CD4-positive, alpha-beta T cell treated with Interleukin-6 for 4 hours (primary cell): Measurements from ENCODE around the gene KIF26A.
A peak's percentile ranks its signal among the peaks of the same experiment; 100 is the strongest.

ENCODE experiments used
- DNase-seq: peaks from one replicate; pipeline ENCODE4 v3.0.0-alpha.2; 2020; ENCODE audit warnings: mixed read lengths

Gene KIF26A

DNA sequence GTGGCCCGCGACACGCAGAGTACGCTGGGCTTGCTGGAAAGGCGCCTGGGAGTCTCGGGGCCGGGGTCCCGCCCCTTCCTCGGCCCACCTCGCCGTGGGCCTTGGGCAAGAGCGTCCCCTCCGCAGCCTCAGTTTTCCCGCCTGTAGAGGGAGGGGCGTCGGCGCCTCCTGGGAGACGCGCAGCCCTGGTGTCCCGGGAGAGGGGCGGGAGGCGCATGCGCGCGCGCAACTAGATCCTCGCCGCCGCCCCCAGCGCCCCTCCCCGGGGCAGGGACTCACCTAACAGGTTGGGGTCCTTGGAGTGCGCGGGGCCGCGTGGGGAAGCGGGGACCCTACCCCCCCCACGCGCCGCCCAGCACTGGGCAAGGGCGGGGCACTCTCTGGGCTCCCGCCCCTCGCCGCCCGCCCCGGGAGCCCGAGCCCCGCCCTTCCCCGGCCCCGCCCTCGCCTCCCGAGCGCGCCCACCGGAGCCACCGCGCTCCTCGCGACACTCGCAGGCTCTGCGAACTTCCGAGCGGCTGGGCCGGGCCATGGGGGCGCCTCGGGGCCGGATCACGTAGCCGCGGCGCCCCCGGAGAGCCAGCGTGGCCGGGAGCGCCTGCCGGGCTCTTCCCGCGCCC is at the start of gene KIF26A:
Gene KIF26A, plus strand, starts transcription at position 490 of the 620 bp plus-strand sequence. CDS start 136 bp downstream, outside the sequence.
- DNase-seq: peak; percentile 27

DNA sequence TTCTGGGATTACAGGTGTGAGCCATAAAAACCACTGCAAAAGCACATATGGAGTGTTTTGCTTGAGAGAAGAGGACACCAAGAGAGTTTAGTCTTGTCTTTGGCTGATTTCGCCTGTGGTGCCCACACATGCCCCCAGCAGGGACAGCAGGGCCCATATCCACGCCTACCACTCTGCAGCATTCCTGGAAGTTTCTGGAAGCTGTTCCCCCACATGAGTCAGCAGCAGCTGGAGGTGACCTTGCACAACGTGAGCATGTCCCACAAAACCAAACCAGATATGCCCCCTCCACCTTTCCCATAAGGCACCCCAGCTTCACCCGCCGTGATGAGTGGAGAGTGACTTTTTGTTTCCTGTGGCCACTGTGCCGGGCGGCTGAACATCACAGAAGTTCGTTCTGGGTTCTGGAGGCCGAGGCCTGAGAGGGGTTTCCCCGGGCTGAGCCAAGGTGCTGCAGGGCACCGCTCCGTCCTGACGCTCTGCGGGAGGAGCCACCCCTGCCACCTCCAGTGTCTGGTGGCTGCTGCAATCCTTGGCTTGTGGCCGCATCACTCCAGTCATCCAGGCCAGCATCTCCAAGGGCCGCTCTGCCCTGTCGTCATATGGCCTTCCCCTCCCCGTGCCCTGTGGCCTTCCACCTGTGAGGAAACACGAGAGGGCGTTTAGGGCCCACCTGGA is 48.2 kb upstream of the KIF26A start:
- no peak for DNase-seq

DNA sequence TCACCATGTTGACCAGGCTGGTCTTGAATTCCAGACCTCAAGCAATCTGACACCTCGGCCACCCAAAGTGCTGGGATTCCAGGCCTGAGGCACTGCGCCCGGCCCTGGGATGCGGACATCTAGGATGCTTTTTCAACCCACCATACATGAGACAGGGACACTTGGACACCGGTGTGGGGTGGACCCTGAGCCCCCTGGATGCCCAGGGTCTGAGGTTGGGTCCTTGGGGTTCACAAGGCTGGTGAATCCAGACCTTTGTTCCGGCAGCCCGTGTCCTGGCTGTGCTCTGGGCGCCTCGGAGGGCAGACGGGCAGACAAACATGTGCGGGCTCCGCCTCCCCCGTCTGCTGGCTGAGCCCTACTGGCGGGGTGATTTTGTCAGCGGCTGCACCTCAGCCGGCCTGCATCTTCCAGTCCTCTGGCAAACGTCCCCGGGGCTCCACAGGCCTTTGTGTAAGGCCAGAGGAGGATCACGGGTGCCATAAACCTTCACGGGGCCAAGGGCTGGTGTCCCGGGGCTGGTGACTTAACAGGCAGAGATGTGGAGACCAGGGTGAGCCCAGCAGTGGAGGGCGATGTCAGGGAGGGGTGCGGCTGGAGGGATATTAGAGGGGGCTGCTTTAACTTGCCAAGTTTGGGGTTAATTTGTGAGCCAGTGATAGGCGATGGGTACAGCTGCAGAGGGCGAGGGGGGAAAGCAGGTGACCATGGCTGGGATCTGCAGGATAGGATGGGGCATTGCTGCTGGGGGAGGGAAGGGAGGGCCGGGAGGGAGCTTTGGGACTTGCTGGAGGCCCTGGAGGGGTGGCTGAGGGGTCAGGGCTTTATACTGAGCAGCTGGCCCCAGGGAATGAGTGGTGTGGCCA is 47.1 kb upstream of the KIF26A start:
- DNase-seq: no peak

DNA sequence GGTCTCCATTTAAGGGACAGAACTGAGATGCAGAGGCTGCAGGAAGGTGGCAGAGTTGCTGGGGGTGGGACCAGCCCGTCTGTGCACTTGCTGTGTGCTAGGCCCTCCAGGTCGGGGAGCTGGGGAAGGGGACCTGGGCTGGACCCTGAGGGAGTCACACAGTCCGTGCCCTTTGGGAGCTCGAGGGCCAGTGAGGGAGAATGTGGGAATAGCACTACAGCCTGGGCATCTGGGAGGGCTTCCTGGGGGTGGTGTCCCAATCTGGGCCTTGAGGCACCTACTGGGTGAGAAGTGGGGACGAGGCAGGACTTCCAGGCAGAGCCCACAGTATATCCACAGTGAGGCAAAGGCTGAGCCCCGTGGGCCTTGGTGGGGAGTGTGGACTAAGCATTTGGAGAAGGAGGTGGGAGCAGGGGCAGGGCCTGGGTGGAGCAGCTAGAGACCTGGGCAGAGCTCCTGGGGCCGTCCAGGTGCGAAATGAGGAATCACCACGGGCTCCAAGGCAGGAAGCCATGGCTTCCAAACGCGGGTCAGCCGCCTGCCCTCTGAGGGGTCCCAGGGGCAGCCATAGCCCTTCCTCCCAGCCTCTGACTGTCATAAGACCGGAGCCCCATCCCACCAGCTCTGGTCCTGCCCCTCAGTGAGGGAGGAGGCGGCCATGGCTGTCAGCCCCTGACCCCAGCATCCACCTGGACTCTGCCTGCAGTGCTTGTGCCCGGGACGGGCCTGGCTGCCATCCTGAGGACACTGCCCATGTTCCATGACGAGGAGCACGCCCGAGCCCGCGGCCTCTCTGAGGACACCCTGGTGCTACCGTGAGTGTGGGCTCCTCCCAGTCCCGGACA is 46.2 kb upstream of the KIF26A start:
- DNase-seq: no peak

DNA sequence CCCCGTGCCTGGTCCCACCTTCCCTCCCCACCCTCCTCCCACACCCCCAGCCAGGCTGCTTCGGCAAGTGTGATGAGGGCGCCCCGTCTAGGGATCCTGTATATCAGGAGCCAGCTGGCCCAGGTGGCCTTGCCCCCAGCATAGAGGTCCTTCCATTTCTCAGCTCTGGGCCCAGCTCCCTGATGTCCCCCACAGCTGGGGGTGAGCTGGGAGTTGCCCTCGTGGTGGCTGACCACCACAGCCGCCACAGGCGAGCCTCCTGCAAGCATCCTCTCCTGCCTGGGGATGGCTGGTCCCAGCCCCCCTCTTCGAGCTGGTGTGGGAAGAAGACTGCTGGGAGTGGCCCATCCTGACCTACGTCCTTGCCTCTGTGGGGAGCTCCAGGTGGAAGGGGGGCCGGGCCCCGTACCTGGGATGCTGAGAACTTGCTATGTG is 45.4 kb upstream of the KIF26A start:
- DNase-seq: no peak

DNA sequence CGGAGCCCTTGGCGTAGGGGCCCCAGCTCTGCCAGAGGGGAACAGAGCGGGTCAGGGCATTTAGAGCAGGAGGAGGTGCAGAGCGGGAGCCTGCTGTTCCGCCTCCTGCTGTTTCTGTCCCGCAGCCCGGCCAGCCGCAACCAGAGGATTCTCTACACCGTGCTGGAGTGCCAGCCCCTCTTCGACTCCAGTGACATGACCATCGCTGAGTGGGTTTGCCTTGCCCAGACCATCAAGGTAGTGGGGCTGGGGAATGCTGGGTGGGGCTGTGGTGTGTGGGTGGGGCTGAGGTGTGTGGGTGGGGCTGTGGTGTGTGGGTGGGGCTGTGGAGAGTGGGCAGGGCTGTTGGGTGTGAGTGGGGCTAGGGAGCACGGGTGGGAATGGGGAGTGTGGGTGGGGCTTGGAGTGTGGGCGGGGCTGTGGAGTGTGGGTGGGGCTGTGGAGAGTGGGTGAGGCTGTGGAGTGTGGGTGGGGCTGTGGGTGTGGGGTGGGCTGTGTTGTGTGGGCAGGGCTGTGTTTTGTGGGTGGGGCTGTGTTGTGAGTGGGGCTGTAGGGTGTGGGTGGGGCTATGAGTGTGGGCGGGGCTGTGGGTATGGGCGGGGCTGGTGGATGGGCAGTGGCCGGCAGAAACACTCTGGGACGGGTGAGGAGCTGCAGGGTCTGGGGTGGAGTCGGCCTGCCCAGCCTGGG is 44.9 kb upstream of the KIF26A start:
- DNase-seq: peak; percentile 6

DNA sequence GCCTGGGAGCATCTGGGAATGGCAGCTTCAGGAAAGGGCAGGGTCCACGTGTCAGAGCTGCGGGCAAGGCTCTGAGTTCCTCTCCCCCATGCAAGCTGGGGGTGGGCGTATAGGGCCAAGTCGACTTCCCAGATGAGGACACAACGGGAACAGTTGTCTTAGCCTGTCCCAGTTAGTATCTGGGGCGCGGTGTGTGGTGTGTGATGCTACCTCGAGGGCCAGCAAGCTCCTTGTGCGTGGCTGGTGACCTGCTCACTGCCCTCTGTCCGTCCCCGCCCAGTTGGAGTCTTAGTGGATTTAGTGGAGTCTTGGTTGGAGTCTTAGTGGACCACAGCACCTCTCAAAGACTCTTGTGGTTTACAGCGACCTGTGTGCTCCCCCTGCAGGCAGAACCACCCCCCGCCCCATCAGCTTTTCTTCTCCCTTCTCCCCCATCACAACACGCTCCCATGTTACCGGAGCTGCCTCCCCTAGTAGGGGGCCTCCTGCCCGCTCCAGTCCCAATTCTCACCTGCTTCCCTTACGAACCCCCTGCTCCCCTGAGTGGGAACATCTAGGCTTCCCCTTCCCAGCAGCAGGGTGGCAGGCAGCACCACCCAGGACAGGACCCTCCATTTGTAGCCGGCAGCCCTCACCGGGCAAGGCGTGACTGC is 44.2 kb upstream of the KIF26A start:
- DNase-seq: no peak

DNA sequence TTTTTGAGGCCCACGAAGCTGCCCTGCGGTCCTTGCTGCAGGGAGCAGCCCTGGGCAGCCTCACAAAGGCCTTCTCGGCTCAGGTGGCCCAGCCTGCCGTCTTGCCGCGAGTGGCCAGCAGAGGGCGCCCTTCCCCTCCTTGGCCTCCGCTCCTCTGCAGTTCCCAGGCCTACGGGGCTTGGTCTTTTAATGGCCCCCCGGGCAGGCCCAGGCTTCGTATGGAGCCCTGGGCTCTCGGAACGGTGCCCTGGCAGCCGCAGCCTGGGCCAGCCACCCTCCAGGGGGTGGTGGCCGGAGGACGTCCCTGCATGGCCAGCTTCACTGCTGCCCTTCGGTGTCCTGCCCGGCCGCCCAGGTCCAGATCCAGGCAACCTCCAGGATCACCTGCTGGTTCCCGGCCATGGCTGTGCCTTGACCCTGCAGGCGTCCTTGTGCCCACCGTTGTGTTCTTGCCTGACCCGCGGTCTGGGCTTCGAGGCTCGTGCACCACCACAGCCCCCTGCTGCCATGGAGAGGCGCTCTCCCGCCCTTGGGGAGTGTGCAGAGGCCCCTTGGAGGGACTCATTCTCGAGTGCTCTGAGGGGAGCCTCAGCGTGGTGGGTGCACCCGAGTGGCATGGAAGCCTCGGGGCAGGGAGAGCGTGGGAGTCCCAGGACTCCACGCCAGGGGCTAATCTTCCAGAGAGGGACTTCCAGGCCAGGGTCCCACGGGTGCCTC is 43.5 kb upstream of the KIF26A start:
- peak; percentile 70 for DNase-seq

DNA sequence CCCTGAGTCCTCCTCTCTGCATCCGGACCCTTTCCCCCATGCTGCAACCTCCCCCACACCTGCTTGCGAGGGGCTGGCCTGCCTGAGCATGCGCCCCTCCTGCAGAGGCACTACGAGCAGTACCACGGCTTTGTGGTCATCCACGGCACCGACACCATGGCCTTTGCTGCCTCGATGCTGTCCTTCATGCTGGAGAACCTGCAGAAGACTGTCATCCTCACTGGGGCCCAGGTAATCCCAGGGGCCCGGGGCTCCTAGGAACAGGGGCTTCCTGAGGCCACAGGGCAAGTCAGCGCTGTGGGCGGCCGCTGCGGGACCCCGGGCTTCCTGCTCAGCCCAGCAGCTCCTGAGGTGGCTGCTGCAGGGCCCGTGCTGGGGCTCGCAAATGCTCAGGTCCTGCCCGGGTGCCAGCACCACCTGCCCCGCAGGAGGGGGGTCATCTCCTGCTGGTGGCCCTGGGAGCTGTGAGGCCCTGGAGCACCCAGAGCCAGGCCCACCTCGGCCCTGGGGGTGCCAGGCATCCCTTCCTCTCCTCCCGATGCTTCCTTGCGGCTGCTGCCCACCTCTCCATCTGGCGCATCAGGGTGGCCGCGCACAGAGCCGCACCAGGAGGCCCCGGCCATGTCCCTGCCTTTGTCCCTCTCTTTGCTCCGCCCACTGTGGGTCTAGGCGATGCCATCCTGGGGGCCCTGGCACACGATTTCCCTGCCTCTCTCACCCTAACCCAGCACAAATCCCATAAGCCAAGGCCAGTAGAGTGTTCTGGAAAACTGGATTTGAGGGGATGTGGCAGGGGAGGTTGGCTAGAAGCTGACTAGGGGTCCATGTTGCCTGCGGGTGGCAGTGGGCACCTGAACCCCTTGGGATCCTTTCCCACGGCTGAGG is 42.7 kb upstream of the KIF26A start:
- DNase-seq: no peak

DNA sequence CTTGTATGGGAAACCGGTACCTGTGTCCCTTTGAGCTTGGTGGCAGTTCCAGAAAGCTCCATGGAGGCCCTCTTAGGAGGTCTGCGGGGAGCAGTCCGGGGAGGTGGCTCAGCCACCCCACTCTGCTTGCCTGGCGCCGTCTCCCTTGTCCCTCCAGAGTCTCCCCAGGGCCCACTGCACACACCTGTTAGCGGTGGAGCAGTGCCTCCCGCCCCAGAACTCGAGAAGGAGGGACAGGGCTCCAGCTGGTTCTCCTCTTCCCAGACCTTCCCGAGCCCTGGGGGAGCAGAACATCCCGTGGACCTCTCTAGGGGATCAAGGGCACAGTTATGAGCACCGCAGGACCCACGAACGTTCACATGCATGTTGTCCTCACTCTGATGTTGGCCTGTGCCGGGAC is 42.1 kb upstream of the KIF26A start:
- no peak for DNase-seq

DNA sequence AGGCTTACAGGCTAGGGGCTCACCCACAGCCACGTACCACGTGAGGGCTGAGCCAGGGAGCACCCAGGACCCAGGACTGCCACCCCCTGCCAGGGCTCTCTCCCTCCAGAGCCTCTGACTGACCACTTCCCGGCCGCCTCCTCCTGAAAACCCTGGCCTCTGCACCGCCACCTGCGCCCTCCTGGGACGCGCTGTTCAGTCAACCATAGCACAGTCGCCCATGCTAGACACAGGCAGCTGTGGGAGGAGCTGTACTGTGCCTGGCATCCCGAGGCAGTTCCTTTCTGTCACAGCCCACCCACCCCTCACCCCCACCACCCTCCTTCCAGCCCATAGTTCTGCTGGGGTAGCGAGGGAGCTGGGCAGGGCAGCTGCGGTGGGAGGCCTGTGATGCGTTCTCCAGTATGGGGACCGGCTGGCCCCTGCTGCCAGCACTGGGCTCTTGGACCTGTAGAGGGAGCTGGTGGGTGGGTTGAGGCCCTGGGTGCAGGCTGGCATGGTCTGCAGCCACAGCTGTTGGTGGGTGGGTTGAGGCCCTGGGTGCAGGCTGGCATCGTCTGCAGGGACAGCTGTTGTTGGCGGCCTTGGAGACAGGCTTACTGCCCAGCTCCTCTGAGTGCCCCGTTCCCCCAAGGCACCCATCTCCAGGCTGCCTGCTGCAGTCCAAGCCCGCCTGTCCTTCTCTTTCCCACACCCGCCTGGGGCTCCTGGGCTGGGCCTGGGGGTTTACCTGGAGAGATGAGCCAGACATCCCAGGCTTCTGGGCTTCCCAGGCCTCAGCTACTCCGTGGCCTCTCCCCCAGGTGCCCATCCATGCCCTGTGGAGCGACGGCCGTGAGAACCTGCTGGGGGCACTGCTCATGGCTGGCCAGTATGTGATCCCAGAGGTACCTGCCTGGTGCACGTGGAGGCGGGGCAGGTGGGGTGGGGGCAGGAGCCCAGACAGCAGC is 41.4 kb upstream of the KIF26A start:
- no peak for DNase-seq

DNA sequence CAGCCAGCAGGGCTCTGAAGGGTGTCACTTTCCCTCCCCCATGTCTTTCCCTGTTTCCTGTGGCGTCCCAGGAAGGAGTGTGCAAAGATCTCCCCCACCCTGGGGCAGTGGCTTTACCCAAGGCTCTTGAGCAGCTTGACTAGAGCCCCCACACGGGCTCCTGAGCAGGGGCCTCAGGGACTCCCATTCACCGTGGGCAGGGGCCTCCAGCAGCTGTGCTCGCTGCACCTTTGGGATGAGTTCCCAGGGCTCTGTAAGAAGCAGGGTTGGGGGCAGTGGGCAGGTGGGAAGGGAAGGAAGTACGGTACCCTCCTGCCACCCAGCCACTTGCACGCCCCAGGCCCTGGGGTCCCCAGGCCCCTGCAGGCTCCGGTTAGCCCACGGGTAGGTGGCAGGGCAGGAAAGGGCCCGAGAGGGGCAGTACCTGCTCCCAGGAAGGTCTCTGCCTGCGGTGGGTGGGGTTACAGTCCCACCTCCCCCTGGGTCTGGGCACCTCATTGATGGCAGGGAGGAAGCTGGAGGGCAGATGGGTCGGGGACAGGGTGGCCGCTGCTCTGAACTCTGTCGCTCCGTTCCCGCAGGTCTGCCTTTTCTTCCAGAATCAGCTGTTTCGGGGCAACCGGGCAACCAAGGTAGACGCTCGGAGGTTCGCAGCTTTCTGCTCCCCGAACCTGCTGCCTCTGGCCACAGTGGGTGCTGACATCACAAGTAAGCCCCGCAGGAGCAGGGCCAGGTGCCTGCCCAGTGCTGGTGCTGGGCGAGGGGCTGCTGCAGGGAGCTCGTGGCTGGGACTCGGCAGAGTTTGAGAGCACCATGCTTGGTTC is 39.9 kb upstream of the KIF26A start:
- no peak for DNase-seq

DNA sequence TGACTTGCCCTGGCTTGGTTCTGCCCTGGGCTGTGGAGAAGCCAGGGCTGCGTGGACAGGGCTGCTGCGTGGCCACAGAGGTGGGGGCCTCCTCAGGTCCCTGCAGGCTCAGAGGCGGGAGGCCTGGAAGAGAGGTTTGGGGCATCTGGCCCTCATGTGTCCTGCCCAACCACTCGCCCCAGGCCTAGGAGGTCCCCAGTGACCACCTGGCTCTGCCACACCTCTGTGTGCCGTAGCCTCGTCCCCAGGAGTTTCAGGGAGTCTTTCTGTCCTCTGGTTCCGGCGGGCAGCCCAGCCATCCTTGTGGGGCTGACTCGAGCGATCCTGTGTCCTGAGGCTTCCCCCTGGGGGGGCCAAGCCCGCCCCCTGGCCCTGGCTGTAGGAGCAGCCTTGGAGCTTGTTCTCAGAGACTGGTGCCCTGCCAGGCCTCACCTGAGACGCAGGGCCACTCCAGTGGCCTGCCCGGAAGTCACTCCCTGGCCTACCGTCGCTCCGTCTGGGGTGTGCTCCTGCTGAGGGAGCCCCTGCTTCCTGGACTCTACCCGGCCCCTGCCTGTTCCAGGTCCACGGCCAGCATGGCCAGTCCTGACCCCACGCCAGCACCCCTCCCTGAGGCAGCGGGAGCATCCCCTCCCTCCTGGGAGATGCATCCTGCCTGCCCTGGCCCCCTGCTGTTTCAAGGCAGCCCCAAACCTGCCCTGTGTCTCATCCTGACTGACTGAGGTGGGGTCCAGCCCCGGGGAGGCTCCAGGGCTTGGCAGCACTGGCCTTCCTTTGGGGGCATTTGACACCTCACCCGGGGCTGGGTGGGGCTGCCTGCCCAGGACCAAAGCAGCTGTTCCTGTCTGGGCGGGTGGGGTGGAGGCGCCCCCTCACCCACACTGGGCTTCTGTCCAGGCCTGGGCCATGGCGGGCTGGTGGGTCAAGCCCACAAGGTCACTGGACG is 39.0 kb upstream of the KIF26A start:
- DNase-seq: no peak

DNA sequence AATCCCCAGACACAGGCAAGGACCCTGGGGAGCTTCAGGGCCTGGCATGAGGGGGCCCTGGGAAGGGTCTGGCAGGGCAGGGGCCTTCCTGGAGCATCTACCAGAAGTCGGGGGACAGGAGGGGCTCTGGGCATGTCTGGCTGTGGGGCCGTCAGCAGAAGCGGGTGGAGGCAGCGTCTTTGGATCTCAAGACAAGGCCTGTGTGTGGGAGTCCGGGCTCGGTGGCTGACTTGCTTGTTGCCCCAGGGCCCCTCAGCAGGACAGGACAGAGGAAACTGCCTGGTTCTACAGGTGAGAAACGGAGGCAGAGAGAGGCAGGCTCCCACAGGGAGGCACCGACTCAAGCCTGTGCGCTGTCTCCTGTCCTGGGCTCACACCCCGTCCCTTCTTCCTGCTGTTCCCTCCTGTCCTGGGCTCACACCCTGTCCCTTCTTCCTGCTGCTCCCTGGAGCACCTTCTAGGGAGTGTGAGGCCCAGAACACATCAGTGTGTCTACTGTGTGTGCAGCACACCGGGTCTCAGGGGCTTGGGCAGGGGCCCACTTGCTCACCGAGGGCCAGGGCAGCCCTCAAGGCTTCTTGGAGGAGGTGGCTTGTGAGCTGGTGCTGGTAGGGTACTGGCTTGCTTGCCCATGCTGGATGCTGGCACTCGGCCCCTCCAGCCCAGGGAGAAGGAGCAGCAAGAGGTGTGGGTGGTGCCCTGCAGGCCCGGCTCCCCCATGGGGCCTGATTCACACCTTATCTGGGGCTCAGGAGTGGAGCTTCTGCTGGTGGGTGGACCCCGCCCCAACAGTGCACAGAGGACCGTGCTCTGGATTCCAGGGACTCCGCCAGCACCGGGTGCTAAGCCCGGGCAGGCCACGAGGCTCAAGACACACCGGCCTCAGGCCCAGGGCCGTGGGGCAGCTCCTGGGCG is 38.0 kb upstream of the KIF26A start:
- DNase-seq: no peak

DNA sequence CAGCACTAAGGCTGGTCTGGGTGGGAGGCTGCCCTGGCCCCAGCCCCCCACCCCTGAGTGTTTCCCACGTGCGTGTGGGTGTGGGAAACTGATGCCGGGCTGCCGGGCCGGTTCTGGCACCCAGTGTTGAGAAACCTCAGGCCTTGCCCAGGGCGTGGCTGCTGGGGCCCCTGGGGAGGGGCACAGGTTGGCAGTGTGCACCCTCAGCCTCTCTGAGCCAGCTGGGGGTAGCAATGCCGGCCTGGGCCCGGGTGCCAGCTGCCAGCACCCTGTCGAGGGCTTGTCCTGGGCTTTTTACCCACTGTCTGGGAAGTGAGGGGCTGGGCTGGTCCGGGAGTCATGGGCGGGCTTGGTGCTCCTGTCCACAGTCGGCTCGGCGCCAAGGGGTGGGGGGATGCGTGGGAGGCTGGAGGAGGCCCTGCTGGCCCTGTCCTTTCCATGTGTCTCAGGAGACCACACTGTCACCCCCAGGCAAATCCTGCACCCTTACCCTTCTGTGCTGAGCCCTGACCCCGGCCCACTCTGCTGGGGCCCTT is 37.2 kb upstream of the KIF26A start:
- no peak for DNase-seq
